OCI-LY7 (cell line): ENCODE results near the gene CMIP. TPM values are rescaled to one million over a fixed set of nuclear protein-coding genes. Genes with fewer than 3 reads are reported as not detected.

Experiments used
- BruUV-seq: library from RNA; stranded (reverse); fragments of 400-500 nt; replicated peaks from 2 replicates; lab custom pipeline; 2021; lab: Mats Ljungman, UMichigan
- CTCF ChIA-PET: fragments of 300-600 bp; sonication (Branson Sonifier 250); formaldehyde crosslinking; loops from one replicate; lab custom pipeline; 2022; ENCODE audit warnings: antibody characterized with exemption; ENCODE audit not compliant: unreplicated experiment; lab: Charles Lee
- POLR2A ChIA-PET: fragments of 300-600 bp; sonication (Branson Sonifier 250); formaldehyde crosslinking; loops from one replicate; lab custom pipeline; 2022; ENCODE audit warnings: antibody characterized with exemption; lab: Charles Lee
- DNase-seq: peaks from one replicate; pipeline ENCODE4 v3.0.0-alpha.2; 2015; ENCODE audit warnings: low spot score
- H2AFZ ChIP-seq: fragments of 200-600 bp; sonication (generic), shearing (Covaris generic); 2 replicates; pipeline ENCODE4 v1.6.1; 2014; ENCODE audit warnings: mild to moderate bottlenecking, antibody characterized with exemption, low read length, moderate library complexity
- H3K27ac ChIP-seq: fragments of 200-600 bp; sonication (generic); 2 replicates; pipeline ENCODE4 v1.5.1; 2014; ENCODE audit warnings: mixed run types, low read depth, mild to moderate bottlenecking, moderate library complexity, low read length, inconsistent platforms; ENCODE audit not compliant: poor library complexity, severe bottlenecking
- H3K36me3 ChIP-seq: fragments of 200-600 bp; sonication (generic); 2 replicates; pipeline ENCODE4 v1.6.1; 2014; ENCODE audit warnings: mild to moderate bottlenecking, antibody characterized with exemption, low read length, moderate library complexity, mixed read lengths; ENCODE audit not compliant: insufficient read depth
- H3K4me1 ChIP-seq: fragments of 200-600 bp; sonication (generic); 2 replicates; pipeline ENCODE4 v1.5.1; 2014; ENCODE audit warnings: mild to moderate bottlenecking, low read length; ENCODE audit not compliant: insufficient read depth, poor library complexity, severe bottlenecking
- H3K4me2 ChIP-seq: fragments of 200-600 bp; sonication (generic); 2 replicates; pipeline ENCODE4 v1.6.1; 2014; ENCODE audit warnings: mild to moderate bottlenecking, low read length
- H3K4me3 ChIP-seq: fragments of 200-600 bp; sonication (generic); 2 replicates; pipeline ENCODE4 v1.5.1; 2014; ENCODE audit warnings: mild to moderate bottlenecking, low read depth, low read length; ENCODE audit not compliant: poor library complexity, severe bottlenecking
- H3K79me2 ChIP-seq: fragments of 200-600 bp; sonication (generic); 2 replicates; pipeline ENCODE4 v1.6.1; 2016; ENCODE audit warnings: low read depth, mild to moderate bottlenecking, low read length, moderate library complexity, mixed read lengths; ENCODE audit not compliant: insufficient read depth
- H3K9me2 ChIP-seq: fragments of 200-600 bp; sonication (generic); 2 replicates; pipeline ENCODE4 v1.6.1; 2016; ENCODE audit warnings: mild to moderate bottlenecking, low read length, mixed read lengths; ENCODE audit not compliant: insufficient read depth
- H3K9me3 ChIP-seq: fragments of 200-600 bp; sonication (generic); 2 replicates; pipeline ENCODE4 v1.6.1; 2014; ENCODE audit warnings: mild to moderate bottlenecking, mixed run types, low read length, mixed read lengths
- H4K20me1 ChIP-seq: fragments of 200-600 bp; sonication (generic); 2 replicates; pipeline ENCODE4 v1.6.1; 2014; ENCODE audit warnings: mild to moderate bottlenecking, antibody characterized with exemption, low read length, moderate library complexity, mixed read lengths; ENCODE audit not compliant: insufficient read depth
- CTCF ChIP-seq: fragments of 200-600 bp; sonication (generic); conservative IDR thresholded peaks from 2 replicates; pipeline ENCODE4 v1.5.1; 2014; ENCODE audit warnings: mild to moderate bottlenecking, antibody characterized with exemption, low read length, moderate library complexity, mixed read lengths
- EZH2phosphoT487 ChIP-seq: fragments of 200-600 bp; sonication (generic); IDR thresholded peaks from 2 replicates; pipeline ENCODE4 v1.6.1; 2018; ENCODE audit warnings: low read depth, borderline replicate concordance, mild to moderate bottlenecking, mixed run types, antibody characterized with exemption, low read length, moderate library complexity, mixed read lengths
- intact Hi-C: fragments of 100-400 bp; cut with micrococcal nuclease; formaldehyde crosslinking; loops from one replicate; pipeline ENCODE4 v1.10.0; 2022; ENCODE audit not compliant: unreplicated experiment
- total RNA-seq, 2 experiments: library from RNA; depleted of rRNA in 1 of 2; stranded (reverse); fragments of >200 nt in 1 of 2; shearing (Covaris generic) in 1 of 2; gene quantifications; 2 replicates each; pipeline ENCODE4 v1.2.3, GENCODE V29; 2014 to 2022

Gene CMIP
- total RNA-seq, 2 experiments from 2014 or later: 15.4 to 70.3 TPM

GRCh38 chr16:81470796-81471636 is 26.4 kb downstream of the CMIP start:
- peaks cover 45% of the 10 kb centered on the region for H3K4me1 ChIP-seq
- no TSS peak for BruUV-seq
- H3K4me3 ChIP-seq: peak overlapping the region; percentile 51
- H3K79me2 ChIP-seq: peaks cover 61% of the 10 kb centered on the region
- no peaks in the 10 kb centered on the region for H3K9me3 ChIP-seq
- no peak overlapping the region for H2AFZ ChIP-seq
- peaks cover 18% of the 10 kb centered on the region for H3K36me3 ChIP-seq
- POLR2A ChIA-PET: interaction anchor here (0.6 to 1.7 kb wide), 3 partner anchors 10 to 290 kb away, joined by 3 to 6 read pairs (median 4); no protein-coding TSS in a partner anchor
- H3K4me2 ChIP-seq: peak overlapping the region; percentile 86
- CTCF ChIA-PET: interaction anchor here (1.4 to 1.5 kb wide), 2 partner anchors 8 to 10 kb away, joined by 5 to 7 read pairs; no protein-coding TSS in a partner anchor
- intact Hi-C loops: loop anchor here (1.0 to 2.0 kb wide), 2 partner anchors 8 to 22 kb away; no protein-coding TSS in a partner anchor
- H3K27ac ChIP-seq: peak overlapping the region; percentile 96
- H3K9me2 ChIP-seq: no peaks in the 10 kb centered on the region
- DNase-seq: no peak
- no peak for TF ChIP-seq CTCF
- no peak for TF ChIP-seq EZH2phosphoT487
- H4K20me1 ChIP-seq: no peaks in the 10 kb centered on the region

GRCh38 chr16:81471882-81472281 is 27.3 kb downstream of the CMIP start:
- Histone ChIP-seq H4K20me1 (no peaks in the 10 kb centered on the region), H3K27ac (no peak overlapping the region)
- CTCF ChIA-PET: interaction anchor here (1.5 kb wide), 1 partner anchor 9 kb away, joined by 5 read pairs; no protein-coding TSS in a partner anchor

More at GRCh38 chr16:81471882-81472281, 27.3 kb downstream of the CMIP start:
- BruUV-seq: no TSS peak
- H3K4me1 ChIP-seq: peaks cover 51% of the 10 kb centered on the region
- H2AFZ ChIP-seq: no peak overlapping the region
- intact Hi-C loops: loop anchor here (2.0 kb wide), 1 partner anchor 23 kb away; no protein-coding TSS in a partner anchor
- H3K4me3 ChIP-seq: no peak overlapping the region
- POLR2A ChIA-PET: no interaction called here
- no peaks in the 10 kb centered on the region for H3K9me3 ChIP-seq
- DNase-seq: no peak
- H3K36me3 ChIP-seq: peaks cover 24% of the 10 kb centered on the region
- H3K79me2 ChIP-seq: peaks cover 58% of the 10 kb centered on the region
- TF ChIP-seq CTCF (no peak), EZH2phosphoT487 (no peak)
- H3K9me2 ChIP-seq: no peaks in the 10 kb centered on the region
- no peak overlapping the region for H3K4me2 ChIP-seq
